ENCODE results near the gene SRR.

SRR gene

GRCh38 chr17:2362016-2362415, 58.3 kb downstream of the SRR start:
- CTCF ChIA-PET = interaction anchor here (1.4 to 2.8 kb wide), 5 partner anchors 9 to 304 kb away, joined by 4 to 23 read pairs (median 7); no protein-coding TSS in a partner anchor
- POLR2A ChIA-PET = no interaction called here
- TF ChIP-seq, protein P1, sequence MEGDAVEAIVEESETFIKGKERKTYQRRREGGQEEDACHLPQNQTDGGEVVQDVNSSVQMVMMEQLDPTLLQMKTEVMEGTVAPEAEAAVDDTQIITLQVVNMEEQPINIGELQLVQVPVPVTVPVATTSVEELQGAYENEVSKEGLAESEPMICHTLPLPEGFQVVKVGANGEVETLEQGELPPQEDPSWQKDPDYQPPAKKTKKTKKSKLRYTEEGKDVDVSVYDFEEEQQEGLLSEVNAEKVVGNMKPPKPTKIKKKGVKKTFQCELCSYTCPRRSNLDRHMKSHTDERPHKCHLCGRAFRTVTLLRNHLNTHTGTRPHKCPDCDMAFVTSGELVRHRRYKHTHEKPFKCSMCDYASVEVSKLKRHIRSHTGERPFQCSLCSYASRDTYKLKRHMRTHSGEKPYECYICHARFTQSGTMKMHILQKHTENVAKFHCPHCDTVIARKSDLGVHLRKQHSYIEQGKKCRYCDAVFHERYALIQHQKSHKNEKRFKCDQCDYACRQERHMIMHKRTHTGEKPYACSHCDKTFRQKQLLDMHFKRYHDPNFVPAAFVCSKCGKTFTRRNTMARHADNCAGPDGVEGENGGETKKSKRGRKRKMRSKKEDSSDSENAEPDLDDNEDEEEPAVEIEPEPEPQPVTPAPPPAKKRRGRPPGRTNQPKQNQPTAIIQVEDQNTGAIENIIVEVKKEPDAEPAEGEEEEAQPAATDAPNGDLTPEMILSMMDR (IDR thresholded peaks at IDR 0.05; ENCODE audit: control extremely low read depth, extremely low read depth, low read depth, missing control alignments) = no peak
- DNase-seq (ENCODE audit: extremely low spot score) = no peak

DNA sequence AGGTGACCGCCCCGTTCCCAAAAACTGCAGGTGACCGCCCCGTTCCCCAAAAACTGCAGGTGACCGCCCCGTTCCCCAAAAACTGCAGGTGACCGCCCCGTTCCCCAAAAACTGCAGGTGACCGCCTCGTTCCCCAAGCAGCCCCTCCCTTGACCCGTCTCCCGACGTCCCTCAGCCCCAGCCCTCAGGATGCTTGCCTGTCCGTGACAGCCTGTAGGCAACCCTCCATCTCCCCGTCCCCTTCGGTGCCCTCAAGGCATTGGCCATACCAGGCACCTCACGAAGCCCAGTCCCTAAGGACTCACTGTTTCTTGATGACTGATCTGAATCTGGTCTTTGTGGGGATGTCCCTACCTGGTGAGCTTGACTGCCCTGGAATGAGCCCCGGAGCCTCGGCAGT, 58.7 kb downstream of the SRR start:
- ChIA-PET POLR2A (no interaction called here), CTCF (interaction anchor here (1.6 to 1.7 kb wide), 2 partner anchors 9 to 304 kb away, joined by 4 to 5 read pairs; no protein-coding TSS in a partner anchor)
- TF ChIP-seq, protein P1 (IDR thresholded peaks at IDR 0.05; ENCODE audit: control extremely low read depth, extremely low read depth, low read depth, missing control alignments) = no peak

GRCh38 chr17:2362881-2363280, 59.1 kb downstream of the SRR start:
- TF ChIP-seq, protein P1 (IDR thresholded peaks at IDR 0.05; ENCODE audit: control extremely low read depth, extremely low read depth, low read depth, missing control alignments) = no peak

More for the DNA sequence above, 58.7 kb downstream of the SRR start:
- DNase-seq (ENCODE audit: extremely low spot score) = no peak

DNA sequence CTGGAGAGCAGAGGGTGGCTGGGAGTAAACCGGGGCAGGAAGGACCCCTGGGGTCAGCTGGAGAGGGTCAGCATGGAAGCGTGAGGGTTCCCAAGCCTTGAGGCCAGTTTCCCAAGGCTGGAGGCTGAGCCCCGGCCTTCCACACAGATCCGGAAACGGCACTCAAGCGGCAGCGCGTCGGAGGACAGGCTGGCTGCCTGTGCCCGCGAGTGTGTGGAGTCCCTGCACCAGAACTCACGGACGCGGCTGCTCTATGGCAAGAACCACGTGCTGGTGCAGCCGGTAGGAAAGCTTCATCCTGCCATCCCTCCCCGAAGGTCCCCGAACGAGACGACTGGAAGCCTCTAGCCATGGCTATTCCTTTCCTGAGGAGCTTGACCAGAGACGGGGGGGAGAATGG, 59.6 kb downstream of the SRR start:
- DNase-seq (ENCODE audit: extremely low spot score) = no peak
- ChIA-PET POLR2A (no interaction called here), CTCF (interaction anchor here (1.1 to 4.2 kb wide), 3 partner anchors 10 to 53 kb away, joined by 4 to 32 read pairs (median 5); no protein-coding TSS in a partner anchor)
- TF ChIP-seq, protein P1 (IDR thresholded peaks at IDR 0.05; ENCODE audit: control extremely low read depth, extremely low read depth, low read depth, missing control alignments) = no peak

More at GRCh38 chr17:2362881-2363280, 59.1 kb downstream of the SRR start:
- CTCF ChIA-PET = interaction anchor here (1.1 to 4.2 kb wide), 3 partner anchors 10 to 53 kb away, joined by 4 to 32 read pairs (median 5); no protein-coding TSS in a partner anchor
- DNase-seq (ENCODE audit: extremely low spot score) = no peak
- POLR2A ChIA-PET = no interaction called here

- no peak for DNase-seq (ENCODE audit: extremely low spot score)
- ChIA-PET POLR2A (no interaction called here), CTCF (interaction anchor here (1.1 to 4.7 kb wide), 4 partner anchors 11 to 52 kb away, joined by 4 to 32 read pairs (median 14); no protein-coding TSS in a partner anchor)
- TF ChIP-seq, protein P1 (IDR thresholded peaks at IDR 0.05; ENCODE audit: control extremely low read depth, extremely low read depth, low read depth, missing control alignments) = no peak
Measured at GRCh38 chr17:2363851-2364762, 60.4 kb downstream of the SRR start.

GRCh38 chr17:2364763-2365116, 61.0 kb downstream of the SRR start:
- ChIA-PET CTCF (interaction anchor here (4.2 to 4.7 kb wide), 2 partner anchors 11 to 18 kb away, joined by 22 to 32 read pairs; no protein-coding TSS in a partner anchor), POLR2A (no interaction called here)
- TF ChIP-seq, protein P1 (IDR thresholded peaks at IDR 0.05; ENCODE audit: control extremely low read depth, extremely low read depth, low read depth, missing control alignments) = no peak

More at GRCh38 chr17:2364763-2365116, 61.0 kb downstream of the SRR start:
- no peak for DNase-seq (ENCODE audit: extremely low spot score)

Measured in GM10248 (cell line).